ENCODE results near the gene AKNA.

DNA sequence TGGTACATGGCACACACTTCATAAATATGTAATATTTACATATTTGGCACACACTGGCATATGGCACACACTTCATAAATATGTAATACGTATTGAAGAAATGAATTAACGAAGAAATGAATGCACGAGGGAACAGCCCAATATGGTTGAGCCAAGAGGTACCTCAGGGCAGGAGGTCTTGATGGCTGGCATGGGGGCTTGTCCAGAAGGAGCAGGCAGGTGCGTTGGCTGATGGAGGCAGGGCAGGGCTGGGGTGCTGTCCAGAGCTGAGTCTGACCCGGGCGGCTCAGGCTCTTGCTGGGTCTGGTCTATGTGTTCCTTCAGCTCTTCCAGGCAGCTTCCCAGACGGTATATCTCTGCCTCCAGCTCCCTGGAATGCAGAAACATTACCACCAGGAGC lies 26.2 kb downstream of the AKNA start:
- TF ChIP-seq, protein P1, sequence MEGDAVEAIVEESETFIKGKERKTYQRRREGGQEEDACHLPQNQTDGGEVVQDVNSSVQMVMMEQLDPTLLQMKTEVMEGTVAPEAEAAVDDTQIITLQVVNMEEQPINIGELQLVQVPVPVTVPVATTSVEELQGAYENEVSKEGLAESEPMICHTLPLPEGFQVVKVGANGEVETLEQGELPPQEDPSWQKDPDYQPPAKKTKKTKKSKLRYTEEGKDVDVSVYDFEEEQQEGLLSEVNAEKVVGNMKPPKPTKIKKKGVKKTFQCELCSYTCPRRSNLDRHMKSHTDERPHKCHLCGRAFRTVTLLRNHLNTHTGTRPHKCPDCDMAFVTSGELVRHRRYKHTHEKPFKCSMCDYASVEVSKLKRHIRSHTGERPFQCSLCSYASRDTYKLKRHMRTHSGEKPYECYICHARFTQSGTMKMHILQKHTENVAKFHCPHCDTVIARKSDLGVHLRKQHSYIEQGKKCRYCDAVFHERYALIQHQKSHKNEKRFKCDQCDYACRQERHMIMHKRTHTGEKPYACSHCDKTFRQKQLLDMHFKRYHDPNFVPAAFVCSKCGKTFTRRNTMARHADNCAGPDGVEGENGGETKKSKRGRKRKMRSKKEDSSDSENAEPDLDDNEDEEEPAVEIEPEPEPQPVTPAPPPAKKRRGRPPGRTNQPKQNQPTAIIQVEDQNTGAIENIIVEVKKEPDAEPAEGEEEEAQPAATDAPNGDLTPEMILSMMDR (IDR thresholded peaks at IDR 0.05) = no peak
- no peak for TF ChIP-seq POLR2A (IDR thresholded peaks at IDR 0.05)
